OCI-LY1 (cell line): Measurements from ENCODE around the gene REM2.

ENCODE experiments used
- H2AFZ ChIP-seq: fragments of 200-600 bp; sonication (generic), shearing (Covaris generic); 2 replicates; pipeline ENCODE4 v1.6.0; 2014; ENCODE audit warnings: antibody characterized with exemption, mild to moderate bottlenecking, low read length
- H3F3A ChIP-seq: fragments of 200-600 bp; sonication (generic), shearing (Covaris generic); 2 replicates; pipeline ENCODE4 v1.6.0; 2014; ENCODE audit warnings: mild to moderate bottlenecking, antibody characterized with exemption, low read length, moderate library complexity; ENCODE audit not compliant: insufficient read depth
- H3K27ac ChIP-seq: fragments of 200-600 bp; sonication (generic); 2 replicates; pipeline ENCODE4 v1.5.1; 2014; ENCODE audit warnings: low read length, mixed run types, mild to moderate bottlenecking, low read depth; ENCODE audit not compliant: poor library complexity, severe bottlenecking
- H3K27me3 ChIP-seq: fragments of 200-600 bp; sonication (generic); 2 replicates; pipeline ENCODE4 v1.6.0; 2014; ENCODE audit warnings: antibody characterized with exemption, mild to moderate bottlenecking, low read length, moderate library complexity; ENCODE audit not compliant: insufficient read depth
- H3K36me3 ChIP-seq: fragments of 200-600 bp; sonication (generic); 2 replicates; pipeline ENCODE4 v1.6.1; 2014; ENCODE audit warnings: mild to moderate bottlenecking, antibody characterized with exemption, low read length, moderate library complexity, mixed read lengths; ENCODE audit not compliant: insufficient read depth
- H3K4me1 ChIP-seq: fragments of 200-600 bp; sonication (generic); 2 replicates; pipeline ENCODE4 v1.5.1; 2014; ENCODE audit warnings: mild to moderate bottlenecking, low read length, moderate library complexity; ENCODE audit not compliant: insufficient read depth, severe bottlenecking
- H3K4me2 ChIP-seq: fragments of 200-600 bp; sonication (generic), shearing (Covaris generic); 2 replicates; pipeline ENCODE4 v1.6.1; 2014; ENCODE audit warnings: low read length
- H3K4me3 ChIP-seq: fragments of 200-600 bp; sonication (generic); 2 replicates; pipeline ENCODE4 v1.5.1; 2014; ENCODE audit warnings: low read length, low read depth, mild to moderate bottlenecking, mixed read lengths; ENCODE audit not compliant: poor library complexity, severe bottlenecking
- H3K79me2 ChIP-seq: fragments of 200-600 bp; shearing (Covaris generic); 2 replicates; pipeline ENCODE4 v1.6.1; 2016; ENCODE audit warnings: mixed run types, low read length, mixed read lengths; ENCODE audit not compliant: insufficient read depth
- H3K9ac ChIP-seq: fragments of 200-600 bp; sonication (generic), shearing (Covaris generic); 2 replicates; pipeline ENCODE4 v1.6.1; 2014; ENCODE audit warnings: mild to moderate bottlenecking, low read length, mixed read lengths
- H3K9me2 ChIP-seq: fragments of 200-600 bp; sonication (generic), shearing (Covaris generic); 2 replicates; pipeline ENCODE4 v1.6.1; 2014; ENCODE audit warnings: low read depth, mild to moderate bottlenecking, low read length, mixed read lengths
- H3K9me3 ChIP-seq: fragments of 200-600 bp; shearing (Covaris generic); 2 replicates; pipeline ENCODE4 v1.6.1; 2014; ENCODE audit warnings: low read length, mixed read lengths
- H4K20me1 ChIP-seq: fragments of 200-600 bp; sonication (generic), shearing (Covaris generic); 2 replicates; pipeline ENCODE4 v1.6.0; 2016; ENCODE audit warnings: mild to moderate bottlenecking, low read length; ENCODE audit not compliant: insufficient read depth
- CTCF ChIP-seq: fragments of 200-600 bp; sonication (generic), shearing (Covaris generic); IDR thresholded peaks from 2 replicates; pipeline ENCODE4 v1.5.1; 2017; ENCODE audit warnings: mild to moderate bottlenecking, antibody characterized with exemption, low read length, moderate library complexity, mixed read lengths
- EZH2 ChIP-seq: fragments of 200-600 bp; sonication (generic), shearing (Covaris generic); IDR thresholded peaks from 2 replicates; pipeline ENCODE4 v1.8.0; 2017; ENCODE audit warnings: borderline replicate concordance, mixed run types, mild to moderate bottlenecking, antibody characterized with exemption, low read length, moderate library complexity, mixed read lengths

Gene REM2

DNA sequence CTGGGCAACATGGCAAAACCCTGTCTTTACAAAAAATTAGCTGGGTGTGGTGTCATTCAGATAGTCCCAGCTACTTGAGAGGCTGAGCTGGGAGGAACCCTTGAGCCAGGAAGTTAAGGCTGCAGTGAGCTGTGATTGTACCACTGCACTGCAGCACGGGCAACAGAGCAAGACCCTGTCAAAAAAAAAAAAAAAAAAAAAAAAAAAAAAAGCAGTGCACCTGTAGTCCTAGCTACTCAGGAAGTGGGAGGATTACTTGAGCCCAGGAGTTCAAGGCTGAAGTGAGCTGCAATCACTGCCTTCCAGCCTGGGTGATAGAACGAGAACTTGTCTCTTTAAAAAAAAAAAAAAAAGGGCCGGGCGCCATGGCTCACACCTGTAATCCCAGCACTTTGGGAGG lies 5.6 kb downstream of the REM2 start:
- Histone ChIP-seq H3K4me1 (peaks cover 34% of the 10 kb centered on the region), H3K9me2 (no peaks in the 10 kb centered on the region), H3K9ac (no peak overlapping the region), H3K9me3 (no peaks in the 10 kb centered on the region), H3F3A (peaks cover 12% of the 10 kb centered on the region), H4K20me1 (no peaks in the 10 kb centered on the region), H3K4me3 (no peak overlapping the region), H2AFZ (no peak overlapping the region), H3K27ac (peak overlapping the region; percentile 83), H3K4me2 (peak overlapping the region; percentile 43), H3K27me3 (0 out of 2 replicates have a peak, but pooled peaks cover 6% of the 10 kb centered on the region), H3K79me2 (no peaks in the 10 kb centered on the region), H3K36me3 (no peaks in the 10 kb centered on the region)
- no peak for TF ChIP-seq CTCF
- TF ChIP-seq EZH2, result no peak

- Histone ChIP-seq H3K9me2 (no peaks in the 10 kb centered on the region), H3K9me3 (no peaks in the 10 kb centered on the region), H2AFZ (no peak overlapping the region), H3K9ac (no peak overlapping the region), H3K27ac (no peak overlapping the region), H3K4me2 (no peak overlapping the region), H3K4me1 (peaks cover 34% of the 10 kb centered on the region), H3F3A (peaks cover 12% of the 10 kb centered on the region), H3K27me3 (no peaks in the 10 kb centered on the region), H3K79me2 (no peaks in the 10 kb centered on the region), H3K36me3 (no peaks in the 10 kb centered on the region), H4K20me1 (no peaks in the 10 kb centered on the region), H3K4me3 (no peak overlapping the region)
- TF ChIP-seq CTCF, result no peak
- no peak for TF ChIP-seq EZH2
Measured at GRCh38 chr14:22890416-22890815, 7.4 kb downstream of the REM2 start.

GRCh38 chr14:22892488-22892887 lies 9.5 kb downstream of the REM2 start:
- Histone ChIP-seq H3K9ac (no peak overlapping the region), H3K79me2 (no peaks in the 10 kb centered on the region), H3K4me3 (no peak overlapping the region), H3K27ac (no peak overlapping the region), H3K9me3 (no peaks in the 10 kb centered on the region), H3K4me2 (no peak overlapping the region), H2AFZ (no peak overlapping the region), H3F3A (peaks cover 8% of the 10 kb centered on the region), H3K36me3 (peaks cover 1% of the 10 kb centered on the region; the same call in 1 of the 2 replicates), H4K20me1 (no peaks in the 10 kb centered on the region), H3K9me2 (no peaks in the 10 kb centered on the region), H3K27me3 (no peaks in the 10 kb centered on the region), H3K4me1 (peaks cover 19% of the 10 kb centered on the region)
- TF ChIP-seq CTCF (no peak), EZH2 (no peak)
